ENCODE data around the gene SYVN1. TPM values are rescaled to one million over a fixed set of nuclear protein-coding genes. Genes with fewer than 3 reads are reported as not detected.

Gene SYVN1
- total RNA-seq, 1 experiment from 2014 or later, result 34.8 TPM

DNA sequence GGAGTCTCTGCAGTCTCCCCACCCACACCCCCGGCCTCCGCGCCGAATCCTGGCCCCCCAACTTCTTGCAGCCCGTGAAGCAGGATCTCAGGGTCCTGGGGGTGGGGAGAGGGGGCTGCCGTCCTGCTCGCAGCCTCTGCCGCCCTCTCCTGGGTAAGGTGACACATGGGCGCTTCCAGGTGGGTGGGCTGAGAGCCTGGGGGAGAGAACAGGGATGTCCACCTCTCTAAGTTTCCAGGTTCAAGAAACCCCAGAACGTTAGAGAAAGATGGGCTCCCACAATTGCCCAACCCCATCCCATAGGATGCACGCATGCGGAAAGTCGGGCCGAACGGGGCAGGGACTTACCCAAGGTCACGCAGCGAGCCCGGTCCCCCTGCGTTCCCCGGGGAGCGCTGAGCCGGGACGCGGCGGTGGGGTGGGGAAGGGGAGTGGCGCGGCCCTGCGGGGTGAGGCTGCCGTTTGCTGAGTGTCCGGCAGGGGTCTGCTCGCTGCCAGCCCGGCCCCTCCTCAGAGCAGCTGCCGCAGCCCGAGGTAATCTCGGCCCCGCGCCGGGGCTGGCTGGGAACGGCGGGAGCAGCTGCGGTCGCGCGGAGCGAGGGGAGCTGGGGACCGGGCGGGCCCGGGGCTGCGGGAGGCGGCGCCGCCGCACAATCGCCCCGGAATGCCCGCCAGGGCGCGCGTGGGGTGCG lies 46.7 kb upstream of the SYVN1 start:
- ChIA-PET POLR2A (interaction anchor here (0.6 to 3.6 kb wide), 10 partner anchors 11 to 434 kb away, joined by 3 to 20 read pairs (median 3); partner anchors contain the start of genes FAU, MRPL49, PCNX3 and SPDYC), CTCF (interaction anchor here (0.6 to 5.6 kb wide), 27 partner anchors 8 to 174 kb away, joined by 3 to 53 read pairs (median 8); partner anchors contain the start of genes CDC42EP2, FAU, MRPL49 and POLA2)
- Mint-ChIP-seq H3K27me3 (ENCODE audit: low read depth) (no peaks in the 10 kb centered on the region), H3K36me3 (peaks cover 1% of the 10 kb centered on the region; the same call in 1 of the 2 replicates), H3K27ac (peak overlapping the region; percentile 63; the same call in 1 of the 2 replicates), H3K9me3 (no peaks in the 10 kb centered on the region), H3K4me1 (peaks cover 40% of the 10 kb centered on the region), H3K4me3 (peak overlapping the region; percentile 83)
- ATAC-seq (peak; percentile 60), DNase-seq (ENCODE audit: low spot score) (peak; percentile 86)
- TF ChIP-seq ZNF263 (CRISPR knock-in tag; IDR thresholded peaks at IDR 0.05; ENCODE audit: low read depth), result peak; percentile 33; the same call in 1 of the 2 replicates
- TF ChIP-seq, protein P1, sequence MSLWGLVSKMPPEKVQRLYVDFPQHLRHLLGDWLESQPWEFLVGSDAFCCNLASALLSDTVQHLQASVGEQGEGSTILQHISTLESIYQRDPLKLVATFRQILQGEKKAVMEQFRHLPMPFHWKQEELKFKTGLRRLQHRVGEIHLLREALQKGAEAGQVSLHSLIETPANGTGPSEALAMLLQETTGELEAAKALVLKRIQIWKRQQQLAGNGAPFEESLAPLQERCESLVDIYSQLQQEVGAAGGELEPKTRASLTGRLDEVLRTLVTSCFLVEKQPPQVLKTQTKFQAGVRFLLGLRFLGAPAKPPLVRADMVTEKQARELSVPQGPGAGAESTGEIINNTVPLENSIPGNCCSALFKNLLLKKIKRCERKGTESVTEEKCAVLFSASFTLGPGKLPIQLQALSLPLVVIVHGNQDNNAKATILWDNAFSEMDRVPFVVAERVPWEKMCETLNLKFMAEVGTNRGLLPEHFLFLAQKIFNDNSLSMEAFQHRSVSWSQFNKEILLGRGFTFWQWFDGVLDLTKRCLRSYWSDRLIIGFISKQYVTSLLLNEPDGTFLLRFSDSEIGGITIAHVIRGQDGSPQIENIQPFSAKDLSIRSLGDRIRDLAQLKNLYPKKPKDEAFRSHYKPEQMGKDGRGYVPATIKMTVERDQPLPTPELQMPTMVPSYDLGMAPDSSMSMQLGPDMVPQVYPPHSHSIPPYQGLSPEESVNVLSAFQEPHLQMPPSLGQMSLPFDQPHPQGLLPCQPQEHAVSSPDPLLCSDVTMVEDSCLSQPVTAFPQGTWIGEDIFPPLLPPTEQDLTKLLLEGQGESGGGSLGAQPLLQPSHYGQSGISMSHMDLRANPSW (CRISPR knock-in tag; conservative IDR thresholded peaks at IDR 0.05; ENCODE audit: low read depth), result no peak
- no peak for TF ChIP-seq ZNF416 (CRISPR knock-in tag; IDR thresholded peaks at IDR 0.05)
- peak; percentile 37; the same call in 1 of the 2 replicates for TF ChIP-seq TEAD1 (CRISPR knock-in tag; IDR thresholded peaks at IDR 0.05)
- TF ChIP-seq, protein P2, sequence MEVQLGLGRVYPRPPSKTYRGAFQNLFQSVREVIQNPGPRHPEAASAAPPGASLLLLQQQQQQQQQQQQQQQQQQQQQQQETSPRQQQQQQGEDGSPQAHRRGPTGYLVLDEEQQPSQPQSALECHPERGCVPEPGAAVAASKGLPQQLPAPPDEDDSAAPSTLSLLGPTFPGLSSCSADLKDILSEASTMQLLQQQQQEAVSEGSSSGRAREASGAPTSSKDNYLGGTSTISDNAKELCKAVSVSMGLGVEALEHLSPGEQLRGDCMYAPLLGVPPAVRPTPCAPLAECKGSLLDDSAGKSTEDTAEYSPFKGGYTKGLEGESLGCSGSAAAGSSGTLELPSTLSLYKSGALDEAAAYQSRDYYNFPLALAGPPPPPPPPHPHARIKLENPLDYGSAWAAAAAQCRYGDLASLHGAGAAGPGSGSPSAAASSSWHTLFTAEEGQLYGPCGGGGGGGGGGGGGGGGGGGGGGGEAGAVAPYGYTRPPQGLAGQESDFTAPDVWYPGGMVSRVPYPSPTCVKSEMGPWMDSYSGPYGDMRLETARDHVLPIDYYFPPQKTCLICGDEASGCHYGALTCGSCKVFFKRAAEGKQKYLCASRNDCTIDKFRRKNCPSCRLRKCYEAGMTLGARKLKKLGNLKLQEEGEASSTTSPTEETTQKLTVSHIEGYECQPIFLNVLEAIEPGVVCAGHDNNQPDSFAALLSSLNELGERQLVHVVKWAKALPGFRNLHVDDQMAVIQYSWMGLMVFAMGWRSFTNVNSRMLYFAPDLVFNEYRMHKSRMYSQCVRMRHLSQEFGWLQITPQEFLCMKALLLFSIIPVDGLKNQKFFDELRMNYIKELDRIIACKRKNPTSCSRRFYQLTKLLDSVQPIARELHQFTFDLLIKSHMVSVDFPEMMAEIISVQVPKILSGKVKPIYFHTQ (CRISPR knock-in tag; IDR thresholded peaks at IDR 0.05), result no peak
- TF ChIP-seq ZNF121 (CRISPR knock-in tag; IDR thresholded peaks at IDR 0.05), result no peak
- no peak for TF ChIP-seq NR1H2 (CRISPR knock-in tag; IDR thresholded peaks at IDR 0.05)
- TF ChIP-seq SP1 (CRISPR knock-in tag; conservative IDR thresholded peaks at IDR 0.05), result no peak
- TF ChIP-seq, protein P3, sequence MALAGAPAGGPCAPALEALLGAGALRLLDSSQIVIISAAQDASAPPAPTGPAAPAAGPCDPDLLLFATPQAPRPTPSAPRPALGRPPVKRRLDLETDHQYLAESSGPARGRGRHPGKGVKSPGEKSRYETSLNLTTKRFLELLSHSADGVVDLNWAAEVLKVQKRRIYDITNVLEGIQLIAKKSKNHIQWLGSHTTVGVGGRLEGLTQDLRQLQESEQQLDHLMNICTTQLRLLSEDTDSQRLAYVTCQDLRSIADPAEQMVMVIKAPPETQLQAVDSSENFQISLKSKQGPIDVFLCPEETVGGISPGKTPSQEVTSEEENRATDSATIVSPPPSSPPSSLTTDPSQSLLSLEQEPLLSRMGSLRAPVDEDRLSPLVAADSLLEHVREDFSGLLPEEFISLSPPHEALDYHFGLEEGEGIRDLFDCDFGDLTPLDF (CRISPR knock-in tag; IDR thresholded peaks at IDR 0.05), result no peak
- TF ChIP-seq, protein P4, sequence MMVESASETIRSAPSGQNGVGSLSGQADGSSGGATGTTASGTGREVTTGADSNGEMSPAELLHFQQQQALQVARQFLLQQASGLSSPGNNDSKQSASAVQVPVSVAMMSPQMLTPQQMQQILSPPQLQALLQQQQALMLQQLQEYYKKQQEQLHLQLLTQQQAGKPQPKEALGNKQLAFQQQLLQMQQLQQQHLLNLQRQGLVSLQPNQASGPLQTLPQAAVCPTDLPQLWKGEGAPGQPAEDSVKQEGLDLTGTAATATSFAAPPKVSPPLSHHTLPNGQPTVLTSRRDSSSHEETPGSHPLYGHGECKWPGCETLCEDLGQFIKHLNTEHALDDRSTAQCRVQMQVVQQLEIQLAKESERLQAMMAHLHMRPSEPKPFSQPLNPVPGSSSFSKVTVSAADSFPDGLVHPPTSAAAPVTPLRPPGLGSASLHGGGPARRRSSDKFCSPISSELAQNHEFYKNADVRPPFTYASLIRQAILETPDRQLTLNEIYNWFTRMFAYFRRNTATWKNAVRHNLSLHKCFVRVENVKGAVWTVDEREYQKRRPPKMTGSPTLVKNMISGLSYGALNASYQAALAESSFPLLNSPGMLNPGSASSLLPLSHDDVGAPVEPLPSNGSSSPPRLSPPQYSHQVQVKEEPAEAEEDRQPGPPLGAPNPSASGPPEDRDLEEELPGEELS (CRISPR knock-in tag; IDR thresholded peaks at IDR 0.05), result 0 out of 2 replicates have a peak, but pooled peaks have one; percentile 51
- TF ChIP-seq ELF4 (CRISPR knock-in tag; IDR thresholded peaks at IDR 0.05; ENCODE audit: low read depth), result no peak
- no peak for TF ChIP-seq FOXK1 (CRISPR knock-in tag; IDR thresholded peaks at IDR 0.05)
- no peak for TF ChIP-seq SMAD4 (CRISPR knock-in tag; IDR thresholded peaks at IDR 0.05)
- TF ChIP-seq, protein P5, sequence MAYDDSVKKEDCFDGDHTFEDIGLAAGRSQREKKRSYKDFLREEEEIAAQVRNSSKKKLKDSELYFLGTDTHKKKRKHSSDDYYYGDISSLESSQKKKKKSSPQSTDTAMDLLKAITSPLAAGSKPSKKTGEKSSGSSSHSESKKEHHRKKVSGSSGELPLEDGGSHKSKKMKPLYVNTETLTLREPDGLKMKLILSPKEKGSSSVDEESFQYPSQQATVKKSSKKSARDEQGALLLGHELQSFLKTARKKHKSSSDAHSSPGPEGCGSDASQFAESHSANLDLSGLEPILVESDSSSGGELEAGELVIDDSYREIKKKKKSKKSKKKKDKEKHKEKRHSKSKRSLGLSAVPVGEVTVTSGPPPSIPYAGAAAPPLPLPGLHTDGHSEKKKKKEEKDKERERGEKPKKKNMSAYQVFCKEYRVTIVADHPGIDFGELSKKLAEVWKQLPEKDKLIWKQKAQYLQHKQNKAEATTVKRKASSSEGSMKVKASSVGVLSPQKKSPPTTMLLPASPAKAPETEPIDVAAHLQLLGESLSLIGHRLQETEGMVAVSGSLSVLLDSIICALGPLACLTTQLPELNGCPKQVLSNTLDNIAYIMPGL (CRISPR knock-in tag; IDR thresholded peaks at IDR 0.05), result peak; percentile 78; the same call in 1 of the 2 replicates
- no peak for TF ChIP-seq ZNF219 (CRISPR knock-in tag; IDR thresholded peaks at IDR 0.05; ENCODE audit: borderline replicate concordance)
- TF ChIP-seq, protein P6, sequence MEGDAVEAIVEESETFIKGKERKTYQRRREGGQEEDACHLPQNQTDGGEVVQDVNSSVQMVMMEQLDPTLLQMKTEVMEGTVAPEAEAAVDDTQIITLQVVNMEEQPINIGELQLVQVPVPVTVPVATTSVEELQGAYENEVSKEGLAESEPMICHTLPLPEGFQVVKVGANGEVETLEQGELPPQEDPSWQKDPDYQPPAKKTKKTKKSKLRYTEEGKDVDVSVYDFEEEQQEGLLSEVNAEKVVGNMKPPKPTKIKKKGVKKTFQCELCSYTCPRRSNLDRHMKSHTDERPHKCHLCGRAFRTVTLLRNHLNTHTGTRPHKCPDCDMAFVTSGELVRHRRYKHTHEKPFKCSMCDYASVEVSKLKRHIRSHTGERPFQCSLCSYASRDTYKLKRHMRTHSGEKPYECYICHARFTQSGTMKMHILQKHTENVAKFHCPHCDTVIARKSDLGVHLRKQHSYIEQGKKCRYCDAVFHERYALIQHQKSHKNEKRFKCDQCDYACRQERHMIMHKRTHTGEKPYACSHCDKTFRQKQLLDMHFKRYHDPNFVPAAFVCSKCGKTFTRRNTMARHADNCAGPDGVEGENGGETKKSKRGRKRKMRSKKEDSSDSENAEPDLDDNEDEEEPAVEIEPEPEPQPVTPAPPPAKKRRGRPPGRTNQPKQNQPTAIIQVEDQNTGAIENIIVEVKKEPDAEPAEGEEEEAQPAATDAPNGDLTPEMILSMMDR (IDR thresholded peaks at IDR 0.05), result peak; percentile 72
- TF ChIP-seq, protein P7, sequence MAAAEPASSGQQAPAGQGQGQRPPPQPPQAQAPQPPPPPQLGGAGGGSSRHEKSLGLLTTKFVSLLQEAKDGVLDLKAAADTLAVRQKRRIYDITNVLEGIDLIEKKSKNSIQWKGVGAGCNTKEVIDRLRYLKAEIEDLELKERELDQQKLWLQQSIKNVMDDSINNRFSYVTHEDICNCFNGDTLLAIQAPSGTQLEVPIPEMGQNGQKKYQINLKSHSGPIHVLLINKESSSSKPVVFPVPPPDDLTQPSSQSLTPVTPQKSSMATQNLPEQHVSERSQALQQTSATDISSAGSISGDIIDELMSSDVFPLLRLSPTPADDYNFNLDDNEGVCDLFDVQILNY (CRISPR knock-in tag; IDR thresholded peaks at IDR 0.05), result 0 out of 2 replicates have a peak, but pooled peaks have one; percentile 33
